Measurements from ENCODE around the gene SEMA4C. TPM values are rescaled to one million over a fixed set of nuclear protein-coding genes. Genes with fewer than 3 reads are reported as not detected.
A peak's percentile ranks its signal among the peaks of the same experiment; 100 is the strongest.

The SEMA4C gene
- total and polyA plus RNA-seq, 9 of the 15 experiments (the other 6 are each of a cell fraction or from before 2014, with no cell fraction given): 0.32 to 59.7 (median 23.9) TPM

DNA sequence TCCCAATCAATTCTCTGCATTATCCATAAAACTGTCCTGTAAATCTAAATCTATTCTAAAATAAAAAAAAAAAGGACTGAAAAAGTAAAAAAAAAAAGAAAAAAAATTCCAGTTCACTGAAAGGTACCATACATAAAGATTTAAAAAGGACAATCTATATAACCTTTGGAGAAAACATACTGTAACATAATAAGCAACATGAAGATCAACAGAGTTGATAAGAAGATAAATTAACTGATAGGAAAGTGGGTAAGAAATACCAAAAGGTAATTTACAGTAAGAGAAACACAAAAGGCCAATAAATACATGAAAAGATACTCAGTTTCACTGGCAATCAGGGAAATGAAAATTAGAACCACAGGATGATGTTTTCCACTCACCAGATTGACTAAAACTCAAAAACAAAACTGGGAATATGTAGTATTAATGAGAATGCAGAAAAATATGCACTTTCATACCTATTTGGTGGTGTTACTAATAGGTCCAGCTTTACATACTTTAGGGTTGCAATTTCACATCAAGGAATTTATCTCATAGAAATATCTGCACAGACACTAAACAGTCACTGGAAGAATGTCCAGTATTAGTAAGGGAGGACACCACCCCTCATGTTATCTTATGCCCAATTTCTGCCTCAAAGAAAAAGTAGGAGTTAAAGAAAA, 48.3 kb upstream of the SEMA4C start (continued):
- TF ChIP-seq SMAD4 (CRISPR knock-in tag; conservative IDR thresholded peaks at IDR 0.05) (no peak), SMARCA5 (IDR thresholded peaks at IDR 0.05) (peak; percentile 55; the same call in 1 of the 2 replicates), ETV6 (IDR thresholded peaks at IDR 0.05; ENCODE audit: borderline replicate concordance in 1 of 2, low read depth in 2 of 2, low read length in 1 of 2) (no peak), ETV6 (CRISPR knock-in tag; IDR thresholded peaks at IDR 0.05; ENCODE audit: borderline replicate concordance) (no peak), GTF2E2 (tag; IDR thresholded peaks at IDR 0.05) (no peak), CXXC5 (CRISPR knock-in tag; IDR thresholded peaks at IDR 0.05) (no peak), ARHGAP35 (IDR thresholded peaks at IDR 0.05; ENCODE audit: partially characterized antibody) (no peak), LARP7 (IDR thresholded peaks at IDR 0.05) (no peak), ZNF79 (CRISPR knock-in tag; IDR thresholded peaks at IDR 0.05; ENCODE audit: low read depth) (no peak), SIN3B (IDR thresholded peaks at IDR 0.05; ENCODE audit: low read depth) (no peak), ZBTB1 (CRISPR knock-in tag; IDR thresholded peaks at IDR 0.05; ENCODE audit: borderline replicate concordance, low read depth) (no peak), ZNF384 (IDR thresholded peaks at IDR 0.05; ENCODE audit: low read depth, low read length) (0 out of 2 replicates have a peak, but pooled peaks have one; percentile 15), FOSL1 (tag; conservative IDR thresholded peaks at IDR 0.05) (no peak; the same call in 1 of the 2 replicates), NR4A1 (CRISPR knock-in tag; IDR thresholded peaks at IDR 0.05) (no peak), NR4A1 (tag; IDR thresholded peaks at IDR 0.05) (no peak), BMI1 (IDR thresholded peaks at IDR 0.05; ENCODE audit: low read length) (no peak)
- TF ChIP-seq, protein P1, sequence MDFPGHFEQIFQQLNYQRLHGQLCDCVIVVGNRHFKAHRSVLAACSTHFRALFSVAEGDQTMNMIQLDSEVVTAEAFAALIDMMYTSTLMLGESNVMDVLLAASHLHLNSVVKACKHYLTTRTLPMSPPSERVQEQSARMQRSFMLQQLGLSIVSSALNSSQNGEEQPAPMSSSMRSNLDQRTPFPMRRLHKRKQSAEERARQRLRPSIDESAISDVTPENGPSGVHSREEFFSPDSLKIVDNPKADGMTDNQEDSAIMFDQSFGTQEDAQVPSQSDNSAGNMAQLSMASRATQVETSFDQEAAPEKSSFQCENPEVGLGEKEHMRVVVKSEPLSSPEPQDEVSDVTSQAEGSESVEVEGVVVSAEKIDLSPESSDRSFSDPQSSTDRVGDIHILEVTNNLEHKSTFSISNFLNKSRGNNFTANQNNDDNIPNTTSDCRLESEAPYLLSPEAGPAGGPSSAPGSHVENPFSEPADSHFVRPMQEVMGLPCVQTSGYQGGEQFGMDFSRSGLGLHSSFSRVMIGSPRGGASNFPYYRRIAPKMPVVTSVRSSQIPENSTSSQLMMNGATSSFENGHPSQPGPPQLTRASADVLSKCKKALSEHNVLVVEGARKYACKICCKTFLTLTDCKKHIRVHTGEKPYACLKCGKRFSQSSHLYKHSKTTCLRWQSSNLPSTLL (IDR thresholded peaks at IDR 0.05): peak; percentile 49; the same call in 1 of the 2 replicates
- TF ChIP-seq, protein P2, sequence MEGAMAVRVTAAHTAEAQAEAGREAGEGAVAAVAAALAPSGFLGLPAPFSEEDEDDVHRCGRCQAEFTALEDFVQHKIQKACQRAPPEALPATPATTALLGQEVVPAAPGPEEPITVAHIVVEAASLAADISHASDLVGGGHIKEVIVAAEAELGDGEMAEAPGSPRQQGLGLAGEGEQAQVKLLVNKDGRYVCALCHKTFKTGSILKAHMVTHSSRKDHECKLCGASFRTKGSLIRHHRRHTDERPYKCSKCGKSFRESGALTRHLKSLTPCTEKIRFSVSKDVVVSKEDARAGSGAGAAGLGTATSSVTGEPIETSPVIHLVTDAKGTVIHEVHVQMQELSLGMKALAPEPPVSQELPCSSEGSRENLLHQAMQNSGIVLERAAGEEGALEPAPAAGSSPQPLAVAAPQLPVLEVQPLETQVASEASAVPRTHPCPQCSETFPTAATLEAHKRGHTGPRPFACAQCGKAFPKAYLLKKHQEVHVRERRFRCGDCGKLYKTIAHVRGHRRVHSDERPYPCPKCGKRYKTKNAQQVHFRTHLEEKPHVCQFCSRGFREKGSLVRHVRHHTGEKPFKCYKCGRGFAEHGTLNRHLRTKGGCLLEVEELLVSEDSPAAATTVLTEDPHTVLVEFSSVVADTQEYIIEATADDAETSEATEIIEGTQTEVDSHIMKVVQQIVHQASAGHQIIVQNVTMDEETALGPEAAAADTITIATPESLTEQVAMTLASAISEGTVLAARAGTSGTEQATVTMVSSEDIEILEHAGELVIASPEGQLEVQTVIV (CRISPR knock-in tag; IDR thresholded peaks at IDR 0.05; ENCODE audit: borderline replicate concordance): no peak
- TF ChIP-seq, protein P3, sequence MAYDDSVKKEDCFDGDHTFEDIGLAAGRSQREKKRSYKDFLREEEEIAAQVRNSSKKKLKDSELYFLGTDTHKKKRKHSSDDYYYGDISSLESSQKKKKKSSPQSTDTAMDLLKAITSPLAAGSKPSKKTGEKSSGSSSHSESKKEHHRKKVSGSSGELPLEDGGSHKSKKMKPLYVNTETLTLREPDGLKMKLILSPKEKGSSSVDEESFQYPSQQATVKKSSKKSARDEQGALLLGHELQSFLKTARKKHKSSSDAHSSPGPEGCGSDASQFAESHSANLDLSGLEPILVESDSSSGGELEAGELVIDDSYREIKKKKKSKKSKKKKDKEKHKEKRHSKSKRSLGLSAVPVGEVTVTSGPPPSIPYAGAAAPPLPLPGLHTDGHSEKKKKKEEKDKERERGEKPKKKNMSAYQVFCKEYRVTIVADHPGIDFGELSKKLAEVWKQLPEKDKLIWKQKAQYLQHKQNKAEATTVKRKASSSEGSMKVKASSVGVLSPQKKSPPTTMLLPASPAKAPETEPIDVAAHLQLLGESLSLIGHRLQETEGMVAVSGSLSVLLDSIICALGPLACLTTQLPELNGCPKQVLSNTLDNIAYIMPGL (CRISPR knock-in tag; IDR thresholded peaks at IDR 0.05): no peak
- TF ChIP-seq, protein P4, sequence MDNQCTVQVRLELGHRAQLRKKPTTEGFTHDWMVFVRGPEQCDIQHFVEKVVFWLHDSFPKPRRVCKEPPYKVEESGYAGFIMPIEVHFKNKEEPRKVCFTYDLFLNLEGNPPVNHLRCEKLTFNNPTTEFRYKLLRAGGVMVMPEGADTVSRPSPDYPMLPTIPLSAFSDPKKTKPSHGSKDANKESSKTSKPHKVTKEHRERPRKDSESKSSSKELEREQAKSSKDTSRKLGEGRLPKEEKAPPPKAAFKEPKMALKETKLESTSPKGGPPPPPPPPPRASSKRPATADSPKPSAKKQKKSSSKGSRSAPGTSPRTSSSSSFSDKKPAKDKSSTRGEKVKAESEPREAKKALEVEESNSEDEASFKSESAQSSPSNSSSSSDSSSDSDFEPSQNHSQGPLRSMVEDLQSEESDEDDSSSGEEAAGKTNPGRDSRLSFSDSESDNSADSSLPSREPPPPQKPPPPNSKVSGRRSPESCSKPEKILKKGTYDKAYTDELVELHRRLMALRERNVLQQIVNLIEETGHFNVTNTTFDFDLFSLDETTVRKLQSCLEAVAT (IDR thresholded peaks at IDR 0.05): peak in 1 of 2 experiments; percentile 23; a peak in 1 of 4 replicates
